Stimulated activated CD4-positive, alpha-beta T cell treated with anti-CD3 and anti-CD28 coated beads, Interleukin-4, amount 100 ng/mL, for 1 hour (primary cell): ENCODE data around the gene ZDHHC1.

Source experiments
- DNase-seq: peaks from one replicate; pipeline ENCODE4 v3.0.0-alpha.2; 2020

Gene ZDHHC1

DNA sequence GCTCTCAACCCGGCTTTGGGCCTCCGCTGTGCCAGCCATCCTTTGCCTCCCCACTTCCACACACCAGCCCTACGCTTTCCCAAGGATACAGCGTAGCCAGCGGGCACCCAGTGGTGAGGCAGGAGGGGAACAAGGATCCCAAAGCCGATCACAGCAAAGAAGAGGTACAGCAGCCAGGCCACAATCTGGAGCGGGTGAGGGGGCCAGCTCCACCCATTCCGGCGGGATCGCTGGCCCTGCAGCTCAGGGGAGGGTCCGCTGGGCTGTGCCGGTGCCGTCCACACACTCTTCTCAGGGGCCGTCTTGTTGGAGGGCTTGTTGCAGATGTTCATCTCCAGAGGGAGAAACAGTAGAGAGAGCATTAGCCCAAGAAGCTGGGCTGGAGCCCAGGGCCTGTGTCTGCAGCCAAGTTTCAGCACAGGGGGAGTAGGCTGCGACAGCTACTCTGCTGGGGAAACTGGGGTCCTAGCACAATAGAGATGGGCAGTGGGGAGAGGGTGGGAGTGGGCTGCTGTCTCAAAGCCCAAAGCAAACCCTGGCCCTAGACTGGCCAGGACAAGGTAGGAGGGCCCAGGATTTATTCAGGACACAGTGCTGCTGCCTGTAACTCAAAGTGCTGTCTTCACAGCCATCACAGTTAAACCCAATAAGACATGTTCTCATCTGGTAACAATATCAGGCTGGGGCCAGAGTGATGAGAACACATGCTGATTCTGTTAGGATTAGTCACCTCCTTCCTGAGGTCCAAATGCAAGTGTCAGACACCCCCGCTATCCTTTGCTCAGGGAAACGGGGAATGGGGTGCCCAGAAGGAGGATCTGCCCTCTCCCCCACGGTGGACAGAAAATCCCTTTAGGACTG, 9.9 kb downstream of the ZDHHC1 start:
- no peak for DNase-seq

- no peak for DNase-seq
These were observed 10.9 kb downstream of the ZDHHC1 start for GRCh38 chr16:67405336-67405735.

GRCh38 chr16:67404740-67405226, 11.5 kb downstream of the ZDHHC1 start:
- DNase-seq, result no peak

DNA sequence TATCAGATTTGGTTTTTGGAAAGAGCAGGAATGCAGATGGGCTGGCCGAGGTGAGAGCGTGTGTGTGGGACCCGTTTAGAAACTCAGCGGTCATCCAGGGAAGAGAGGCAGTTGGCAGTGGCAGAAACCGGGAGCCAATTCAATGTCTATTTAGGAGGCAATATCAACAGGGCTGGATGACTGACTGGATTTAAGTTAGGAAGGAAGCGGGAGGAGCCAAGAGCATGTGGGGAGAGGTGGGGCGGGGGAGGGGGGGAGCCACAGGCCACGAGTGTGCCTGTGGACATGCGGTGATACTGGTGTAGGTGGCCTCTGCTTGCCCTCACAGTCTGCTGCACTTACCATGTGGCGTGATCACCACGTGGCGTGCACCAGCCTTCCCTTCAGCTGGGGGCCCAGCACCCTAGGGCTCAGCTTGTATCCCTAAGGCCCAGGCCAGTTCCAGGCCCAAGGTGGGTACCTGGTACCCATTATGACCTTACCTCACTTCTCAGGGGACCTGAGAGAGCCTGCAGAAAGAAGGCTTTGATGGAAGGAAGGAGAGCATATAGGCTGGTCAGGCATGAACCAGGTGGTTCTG, 12.2 kb downstream of the ZDHHC1 start:
- DNase-seq, result no peak

- no peak for DNase-seq
These were observed 15.4 kb downstream of the ZDHHC1 start for GRCh38 chr16:67400901-67401300.

DNA sequence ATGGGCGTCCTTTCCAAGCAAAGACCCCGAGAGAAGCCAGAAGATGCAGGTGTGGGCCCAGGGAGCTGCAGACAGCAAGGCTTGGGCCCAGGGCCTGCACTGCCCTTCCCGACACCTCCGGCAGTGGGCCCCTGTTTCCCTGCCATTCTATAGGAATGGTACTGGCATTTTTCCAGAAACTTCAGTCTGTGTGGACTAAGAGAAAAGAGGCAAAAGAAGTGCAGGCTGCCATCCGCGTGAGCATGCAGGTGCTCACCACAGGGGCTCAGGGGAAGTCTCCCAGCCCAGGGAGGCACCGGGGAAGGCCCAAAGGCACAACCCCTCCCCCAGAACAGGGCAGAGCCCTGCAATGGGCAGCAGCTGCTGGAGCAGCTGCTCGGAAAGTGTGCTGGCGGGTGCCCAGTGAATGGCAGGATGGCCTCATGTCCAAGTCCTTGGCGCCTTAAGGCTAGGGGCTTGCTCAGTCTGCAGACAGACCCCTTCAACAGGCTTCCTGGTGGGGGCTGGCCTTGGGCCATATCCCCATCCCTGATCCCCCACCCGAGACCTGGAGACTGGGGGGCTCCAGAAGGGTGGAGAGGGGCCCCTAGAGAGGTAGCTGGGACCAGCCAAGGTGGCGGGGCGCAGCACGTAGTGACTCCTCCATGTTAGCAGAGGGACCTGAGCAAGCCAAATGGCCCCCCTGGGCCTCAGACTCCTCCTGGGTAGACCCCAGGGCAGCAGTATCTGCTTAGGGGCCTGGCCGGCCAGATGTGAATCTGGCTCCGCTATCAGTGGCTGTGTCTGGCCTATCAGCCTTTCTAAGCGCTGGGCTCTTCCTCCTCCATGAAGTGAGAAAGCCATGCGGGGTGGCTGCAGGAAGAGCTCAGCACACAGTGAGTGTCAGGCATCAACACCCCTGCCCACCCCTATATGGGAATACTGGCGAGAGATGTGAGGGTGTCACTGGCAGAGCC, 16.2 kb downstream of the ZDHHC1 start:
- DNase-seq, result no peak

GRCh38 chr16:67399218-67399733, 17.0 kb downstream of the ZDHHC1 start:
- DNase-seq, result peak; percentile 61

DNA sequence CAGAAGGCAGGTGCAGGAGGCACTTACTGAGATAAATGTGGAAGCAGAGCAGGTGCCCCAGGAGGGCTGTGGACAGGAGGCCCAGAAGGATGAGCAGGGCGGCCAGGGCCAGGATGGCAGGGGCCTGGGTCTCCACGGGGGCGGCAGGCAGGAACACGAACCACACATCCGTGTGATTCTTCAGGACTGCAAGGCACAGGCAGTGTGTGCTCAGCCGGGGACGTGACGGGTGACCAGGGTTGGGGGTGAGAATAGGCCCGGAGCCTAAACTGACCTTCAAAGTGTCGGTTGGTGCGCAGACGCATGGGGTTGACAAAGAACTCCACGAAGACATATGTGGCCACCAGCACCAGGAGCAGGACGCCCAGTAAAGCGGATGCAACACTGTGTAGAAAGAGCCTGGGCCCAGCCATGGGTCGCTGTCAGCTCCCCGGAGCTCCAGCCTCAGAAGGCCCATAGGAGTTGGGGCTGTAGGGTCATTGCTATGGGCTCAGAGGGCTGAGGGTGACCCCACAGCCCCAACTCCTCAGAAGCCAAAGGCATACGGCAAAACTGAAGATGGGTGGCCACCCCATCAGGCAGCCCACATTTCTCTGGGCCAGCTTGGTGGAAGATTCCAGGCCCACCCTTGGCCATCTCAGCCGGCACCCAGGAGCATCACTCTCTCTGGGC, 17.6 kb downstream of the ZDHHC1 start:
- no peak for DNase-seq

DNA sequence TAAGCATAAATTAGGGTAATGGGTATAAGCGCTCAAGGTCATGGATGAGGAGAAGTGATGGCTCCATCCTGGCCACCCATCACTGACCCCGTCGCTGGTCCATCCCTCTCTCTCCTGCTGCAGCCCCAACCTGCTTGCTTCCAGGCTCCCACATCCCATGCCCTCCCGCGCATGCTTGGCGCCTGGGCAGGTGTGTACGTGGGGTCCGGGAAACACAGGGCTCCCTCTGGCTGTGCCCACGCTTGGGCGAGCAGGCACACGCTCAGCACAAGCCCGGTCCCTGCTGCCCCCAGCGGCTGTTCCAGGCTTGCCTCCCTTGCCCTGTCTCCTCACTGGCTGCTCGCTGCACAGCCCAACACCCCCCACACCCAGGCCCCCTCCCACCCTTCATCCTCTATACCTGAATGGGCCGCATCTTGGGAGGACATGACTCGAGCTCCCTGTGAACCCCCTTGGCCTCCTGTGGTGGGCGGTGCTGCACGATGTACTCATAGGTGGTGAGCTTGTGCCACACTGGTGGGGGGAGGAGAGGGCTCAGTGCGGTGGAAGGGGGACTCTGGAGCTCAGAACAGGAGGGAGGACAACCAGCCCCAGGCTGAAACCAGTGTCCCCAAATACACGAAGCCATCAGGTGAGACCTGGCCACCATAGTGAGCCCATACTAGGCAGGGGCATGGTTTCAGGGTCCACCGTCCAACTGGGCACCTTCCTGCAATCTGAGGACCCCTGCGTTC, 18.3 kb downstream of the ZDHHC1 start:
- no peak for DNase-seq

- DNase-seq, result no peak
These were observed 19.1 kb downstream of the ZDHHC1 start for GRCh38 chr16:67397036-67397801.

- DNase-seq, result no peak
These were observed 19.9 kb downstream of the ZDHHC1 start for GRCh38 chr16:67396159-67397035.

DNA sequence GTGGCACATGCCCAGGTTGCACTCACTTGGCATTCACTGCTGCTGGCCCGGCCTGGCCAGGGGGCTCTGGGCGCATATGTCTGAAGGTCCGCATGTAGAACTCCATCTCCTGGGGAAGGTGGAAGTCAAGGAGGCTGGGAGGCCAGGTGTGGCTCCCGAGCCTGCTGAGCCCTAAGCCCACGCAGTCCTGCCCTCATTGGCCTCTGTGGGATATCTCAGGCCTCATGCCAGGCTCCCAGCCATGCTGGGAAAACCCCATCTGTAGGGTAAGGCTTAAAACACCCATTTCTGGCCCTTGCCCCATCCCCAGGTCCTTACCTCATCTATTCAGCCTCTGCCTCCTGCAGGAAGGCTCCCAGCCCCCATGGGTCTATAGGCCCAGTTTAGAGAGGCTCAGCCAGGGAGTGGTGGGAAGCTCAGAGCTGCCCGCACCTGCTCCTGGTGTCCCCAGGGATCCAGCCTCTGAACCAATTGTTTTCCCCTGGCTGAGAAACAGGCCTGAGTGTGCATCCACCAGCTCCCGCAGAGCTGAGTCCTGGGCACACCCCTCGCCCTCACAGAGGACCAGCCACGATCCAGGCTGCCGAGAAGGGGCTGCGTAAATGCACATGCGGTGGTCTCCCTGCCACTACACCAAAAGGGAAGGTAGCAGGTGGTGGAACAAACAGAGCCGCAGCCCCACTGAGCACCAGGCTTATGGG, 20.7 kb downstream of the ZDHHC1 start:
- DNase-seq, result no peak

- no peak for DNase-seq
These were observed 21.2 kb downstream of the ZDHHC1 start for GRCh38 chr16:67395105-67395457.

DNA sequence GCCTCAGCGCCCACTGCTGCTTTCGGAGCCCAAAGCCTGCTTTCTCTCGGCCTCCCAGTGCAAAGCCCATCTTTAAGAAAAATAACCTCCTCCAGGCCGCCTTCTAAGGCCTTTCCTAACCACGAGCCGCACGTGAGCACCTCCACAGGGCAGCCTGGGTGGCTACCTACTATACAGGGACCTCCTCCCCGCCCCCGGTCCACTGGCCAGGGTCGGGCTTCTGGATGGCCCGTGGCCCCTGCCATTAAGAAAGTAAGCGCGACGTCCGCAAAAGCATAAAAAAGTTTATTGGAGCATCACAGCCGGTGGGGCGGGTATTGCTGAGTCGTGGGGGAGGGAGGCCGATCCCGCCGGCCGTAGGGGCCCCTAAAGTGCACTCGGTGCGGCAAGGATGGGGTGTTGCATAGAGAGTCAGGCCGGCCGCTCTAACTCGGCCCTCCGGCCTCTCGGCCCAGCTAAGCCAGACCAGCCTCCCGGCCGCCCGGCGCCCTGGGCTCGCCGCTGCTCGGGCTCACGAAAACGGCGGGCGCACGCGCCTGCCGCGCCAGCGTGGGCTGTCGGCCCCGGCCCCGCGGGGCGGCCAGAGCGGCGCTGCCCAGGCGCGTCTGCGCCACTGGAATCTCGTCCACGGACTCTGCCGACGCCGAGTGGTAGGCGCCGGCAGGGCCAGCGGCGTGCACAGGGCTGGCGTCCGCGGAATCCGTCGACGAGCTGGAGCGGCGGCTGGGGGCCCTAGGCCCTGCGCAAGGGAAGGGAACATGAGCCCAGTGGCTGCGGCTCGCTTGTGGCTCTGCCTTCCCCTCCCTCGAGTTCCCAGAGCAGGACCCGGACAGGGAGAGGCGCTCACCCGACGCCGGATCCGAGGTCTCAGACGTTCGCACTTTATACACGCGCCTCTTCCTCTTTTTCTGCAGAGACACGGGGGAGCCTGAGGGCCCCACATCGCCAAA, 21.8 kb downstream of the ZDHHC1 start:
- DNase-seq, result no peak

- DNase-seq, result no peak
These were observed 22.5 kb downstream of the ZDHHC1 start for GRCh38 chr16:67393788-67394154.

GRCh38 chr16:67393111-67393787, 23.0 kb downstream of the ZDHHC1 start, which contains the start of gene TPPP3:
TSS of gene TPPP3 (minus strand) at chr16:67393498. CDS start at chr16:67391111, 2,387 bp downstream.
- peak; percentile 42 for DNase-seq

GRCh38 chr16:67392301-67393059, 23.8 kb downstream of the ZDHHC1 start:
- DNase-seq, result no peak
